Activated CD8-positive, alpha-beta T cell treated with anti-CD3 and anti-CD28 coated beads, Interleukin-2, amount 10 ng/mL, durations not matched to agents 7 days and 5 days (primary cell): Measurements from ENCODE around the gene UNC5C. TPM values are rescaled to one million over a fixed set of nuclear protein-coding genes. Genes with fewer than 3 reads are reported as not detected.

Experiments
- ATAC-seq: fragments of 150-1000 bp; cut with Tn5 transposase; one replicate; pipeline ENCODE4 v1.10.0; 2021; ENCODE audit warnings: moderate library complexity
- CTCF ChIA-PET: fragments of 350-600 bp; sonication (Branson Sonifier 250); formaldehyde crosslinking; loops from one replicate; lab custom pipeline; 2021; ENCODE audit warnings: antibody characterized with exemption; lab: Charles Lee
- POLR2A ChIA-PET: fragments of 350-600 bp; sonication (Branson Sonifier 250); formaldehyde crosslinking; loops from one replicate; lab custom pipeline; 2021; ENCODE audit warnings: antibody characterized with exemption; lab: Charles Lee
- DNase-seq: peaks from one replicate; pipeline ENCODE4 v3.0.0-alpha.2; 2020
- H3K27ac Mint-ChIP-seq: one replicate; pipeline ENCODE4 v1.8.0; 2021; ENCODE audit warnings: mild to moderate bottlenecking, mixed read lengths
- H3K27me3 Mint-ChIP-seq: one replicate; pipeline ENCODE4 v1.8.0; 2021; ENCODE audit warnings: low read depth, mixed read lengths
- H3K36me3 Mint-ChIP-seq: one replicate; pipeline ENCODE4 v1.8.0; 2021; ENCODE audit warnings: low read depth, mixed read lengths
- H3K4me1 Mint-ChIP-seq: one replicate; pipeline ENCODE4 v1.8.0; 2021; ENCODE audit warnings: low read depth, mixed read lengths
- H3K4me3 Mint-ChIP-seq: one replicate; pipeline ENCODE4 v1.8.0; 2021; ENCODE audit warnings: mild to moderate bottlenecking, mixed read lengths
- H3K9me3 Mint-ChIP-seq: one replicate; pipeline ENCODE4 v1.8.0; 2022; ENCODE audit warnings: mixed read lengths; ENCODE audit not compliant: insufficient read depth
- total RNA-seq, 2 experiments: library from RNA; stranded (reverse); gene quantifications; one replicate each; pipeline ENCODE4 v1.2.3, GENCODE V29; 2021

The UNC5C gene
- total RNA-seq, 2 experiments from 2014 or later = not detected

- CTCF ChIA-PET = no interaction called here
- no peak for DNase-seq
- POLR2A ChIA-PET = no interaction called here
- H3K9me3 Mint-ChIP-seq = no peaks in the 10 kb centered on the region
- no peaks in the 10 kb centered on the region for H3K36me3 Mint-ChIP-seq
- peaks cover 9% of the 10 kb centered on the region for H3K4me1 Mint-ChIP-seq
- H3K4me3 Mint-ChIP-seq = no peak overlapping the region
- no peak for ATAC-seq
- H3K27me3 Mint-ChIP-seq = no peaks in the 10 kb centered on the region
- H3K27ac Mint-ChIP-seq = no peak overlapping the region
Measured at GRCh38 chr4:95231681-95232080, 317.1 kb downstream of the UNC5C start.

GRCh38 chr4:95225849-95226248 is 322.9 kb downstream of the UNC5C start:
- Mint-ChIP-seq H3K9me3 (no peaks in the 10 kb centered on the region), H3K27me3 (no peaks in the 10 kb centered on the region), H3K36me3 (no peaks in the 10 kb centered on the region), H3K4me1 (no peaks in the 10 kb centered on the region), H3K27ac (no peak overlapping the region), H3K4me3 (no peak overlapping the region)
- ChIA-PET CTCF (no interaction called here), POLR2A (no interaction called here)
- DNase-seq (no peak), ATAC-seq (no peak)

GRCh38 chr4:95224402-95224801 is 324.4 kb downstream of the UNC5C start:
- ChIA-PET POLR2A (interaction anchor here (0.6 kb wide), 1 partner anchor 14 kb away, joined by 3 read pairs; no protein-coding TSS in a partner anchor), CTCF (no interaction called here)
- no peaks in the 10 kb centered on the region for H3K36me3 Mint-ChIP-seq
- H3K27me3 Mint-ChIP-seq = no peaks in the 10 kb centered on the region
- no peak overlapping the region for H3K27ac Mint-ChIP-seq
- H3K4me1 Mint-ChIP-seq = no peaks in the 10 kb centered on the region
- no peak for ATAC-seq
- no peak for DNase-seq
- H3K9me3 Mint-ChIP-seq = no peaks in the 10 kb centered on the region
- H3K4me3 Mint-ChIP-seq = no peak overlapping the region

GRCh38 chr4:95220205-95221175 is 328.3 kb downstream of the UNC5C start:
- Mint-ChIP-seq H3K4me1 (no peaks in the 10 kb centered on the region), H3K4me3 (no peak overlapping the region), H3K27ac (no peak overlapping the region), H3K27me3 (no peaks in the 10 kb centered on the region), H3K9me3 (no peaks in the 10 kb centered on the region), H3K36me3 (no peaks in the 10 kb centered on the region)
- ChIA-PET POLR2A (no interaction called here), CTCF (interaction anchor here (1.0 kb wide), 1 partner anchor 11 kb away, joined by 3 read pairs; no protein-coding TSS in a partner anchor)
- DNase-seq = no peak
- no peak for ATAC-seq

- Mint-ChIP-seq H3K36me3 (no peaks in the 10 kb centered on the region), H3K27me3 (no peaks in the 10 kb centered on the region), H3K27ac (no peak overlapping the region), H3K9me3 (no peaks in the 10 kb centered on the region), H3K4me1 (no peaks in the 10 kb centered on the region), H3K4me3 (no peak overlapping the region)
- POLR2A ChIA-PET = interaction anchor here (0.6 kb wide), 1 partner anchor 428 kb away, joined by 3 read pairs; no protein-coding TSS in a partner anchor
- CTCF ChIA-PET = no interaction called here
- no peak for ATAC-seq
- no peak for DNase-seq
Measured at GRCh38 chr4:95219109-95219508, 329.7 kb downstream of the UNC5C start.

GRCh38 chr4:95217197-95217596 is 331.6 kb downstream of the UNC5C start:
- ChIA-PET POLR2A (no interaction called here), CTCF (no interaction called here)
- no peaks in the 10 kb centered on the region for H3K4me1 Mint-ChIP-seq
- H3K27me3 Mint-ChIP-seq = no peaks in the 10 kb centered on the region
- H3K9me3 Mint-ChIP-seq = no peaks in the 10 kb centered on the region
- H3K36me3 Mint-ChIP-seq = no peaks in the 10 kb centered on the region
- DNase-seq (no peak), ATAC-seq (no peak)
- H3K4me3 Mint-ChIP-seq = no peak overlapping the region
- no peak overlapping the region for H3K27ac Mint-ChIP-seq

- Mint-ChIP-seq H3K36me3 (no peaks in the 10 kb centered on the region), H3K4me1 (no peaks in the 10 kb centered on the region), H3K4me3 (no peak overlapping the region), H3K27me3 (no peaks in the 10 kb centered on the region), H3K27ac (no peak overlapping the region), H3K9me3 (no peaks in the 10 kb centered on the region)
- DNase-seq (no peak), ATAC-seq (no peak)
- ChIA-PET POLR2A (no interaction called here), CTCF (no interaction called here)
Measured at GRCh38 chr4:95216636-95217035, 332.1 kb downstream of the UNC5C start.

GRCh38 chr4:95215991-95216605 is 332.7 kb downstream of the UNC5C start:
- CTCF ChIA-PET = no interaction called here
- no peak overlapping the region for H3K4me3 Mint-ChIP-seq
- no peak for ATAC-seq

GRCh38 chr4:95215043-95215442 is 333.7 kb downstream of the UNC5C start:
- CTCF ChIA-PET = no interaction called here
- no peak overlapping the region for H3K27ac Mint-ChIP-seq
- H3K27me3 Mint-ChIP-seq = peaks cover under 1% of the 10 kb centered on the region
- no peaks in the 10 kb centered on the region for H3K36me3 Mint-ChIP-seq
- H3K4me1 Mint-ChIP-seq = no peaks in the 10 kb centered on the region
- POLR2A ChIA-PET = no interaction called here
- no peaks in the 10 kb centered on the region for H3K9me3 Mint-ChIP-seq
- DNase-seq = no peak
- no peak for ATAC-seq
- no peak overlapping the region for H3K4me3 Mint-ChIP-seq

More at GRCh38 chr4:95215991-95216605, 332.7 kb downstream of the UNC5C start:
- Mint-ChIP-seq H3K27me3 (no peaks in the 10 kb centered on the region), H3K27ac (no peak overlapping the region), H3K4me1 (no peaks in the 10 kb centered on the region), H3K36me3 (no peaks in the 10 kb centered on the region), H3K9me3 (no peaks in the 10 kb centered on the region)
- DNase-seq = no peak
- POLR2A ChIA-PET = no interaction called here

GRCh38 chr4:95214408-95214807 is 334.4 kb downstream of the UNC5C start:
- no peak for DNase-seq
- CTCF ChIA-PET = no interaction called here
- no peak for ATAC-seq
- no peak overlapping the region for H3K4me3 Mint-ChIP-seq
- no peaks in the 10 kb centered on the region for H3K4me1 Mint-ChIP-seq
- H3K27ac Mint-ChIP-seq = no peak overlapping the region
- no peaks in the 10 kb centered on the region for H3K9me3 Mint-ChIP-seq
- POLR2A ChIA-PET = no interaction called here
- no peaks in the 10 kb centered on the region for H3K36me3 Mint-ChIP-seq
- peaks cover 6% of the 10 kb centered on the region for H3K27me3 Mint-ChIP-seq

GRCh38 chr4:95213366-95213765 is 335.4 kb downstream of the UNC5C start:
- POLR2A ChIA-PET = no interaction called here

GRCh38 chr4:95212692-95213091 is 336.1 kb downstream of the UNC5C start:
- POLR2A ChIA-PET = no interaction called here
- no peaks in the 10 kb centered on the region for H3K36me3 Mint-ChIP-seq
- no peaks in the 10 kb centered on the region for H3K4me1 Mint-ChIP-seq
- no peak for ATAC-seq
- CTCF ChIA-PET = no interaction called here
- no peak overlapping the region for H3K4me3 Mint-ChIP-seq
- DNase-seq = no peak
- H3K27ac Mint-ChIP-seq = no peak overlapping the region
- H3K27me3 Mint-ChIP-seq = peaks cover 8% of the 10 kb centered on the region
- H3K9me3 Mint-ChIP-seq = no peaks in the 10 kb centered on the region

More at GRCh38 chr4:95213366-95213765, 335.4 kb downstream of the UNC5C start:
- Mint-ChIP-seq H3K9me3 (no peaks in the 10 kb centered on the region), H3K36me3 (no peaks in the 10 kb centered on the region), H3K4me3 (no peak overlapping the region), H3K27ac (no peak overlapping the region), H3K4me1 (no peaks in the 10 kb centered on the region), H3K27me3 (peaks cover 7% of the 10 kb centered on the region)
- ATAC-seq (no peak), DNase-seq (no peak)
- CTCF ChIA-PET = no interaction called here
